Activated CD8-positive, alpha-beta memory T cell treated with anti-CD3 and anti-CD28 coated beads for 1 hour (primary cell): ENCODE measurements around the gene POC5.

ENCODE experiments used
- DNase-seq, 2 donors: peaks; one replicate each; pipeline ENCODE4 v3.0.0-alpha.2; 2020; ENCODE audit warnings: low read depth in 1 of 2; ENCODE audit errors: extremely low read depth in 1 of 2

POC5 gene

DNA sequence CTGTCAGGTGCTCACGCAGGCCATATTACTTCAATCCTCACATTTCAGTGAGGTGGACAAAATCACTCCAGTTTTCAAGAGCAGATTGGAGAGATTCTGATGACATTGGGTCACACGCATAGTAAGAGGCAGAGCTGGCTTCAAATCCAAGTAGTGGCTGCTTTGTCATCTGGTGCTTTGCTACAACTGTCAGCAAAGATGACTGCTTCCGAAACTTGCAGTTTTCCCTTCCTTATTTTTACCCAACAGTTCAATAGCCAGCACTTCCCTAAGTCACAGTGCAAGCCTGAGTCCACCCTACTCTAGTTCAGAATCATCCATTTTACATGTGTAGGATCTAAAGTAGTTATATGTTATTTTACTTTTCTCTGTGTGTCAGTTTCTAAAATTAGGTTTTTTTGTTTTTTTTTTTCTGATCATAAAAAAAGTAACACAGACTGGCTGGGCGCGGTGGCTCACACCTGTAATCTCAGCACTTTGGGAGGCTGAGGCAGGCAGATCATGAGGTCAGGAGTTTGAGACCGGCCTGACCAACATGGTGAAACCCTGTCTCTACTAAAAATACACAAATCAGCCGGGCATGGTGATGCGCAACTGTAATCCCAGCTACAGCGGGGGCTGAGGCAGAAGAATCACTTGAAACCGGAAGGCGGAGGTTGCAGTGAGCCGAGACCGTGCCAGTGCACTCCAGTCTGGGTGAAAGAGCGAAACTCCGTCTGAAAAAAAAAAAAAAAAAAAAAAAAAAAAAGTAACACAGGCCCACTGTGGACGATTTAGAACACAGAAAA lies 56.4 kb downstream of the POC5 start:
- no peak for DNase-seq

DNA sequence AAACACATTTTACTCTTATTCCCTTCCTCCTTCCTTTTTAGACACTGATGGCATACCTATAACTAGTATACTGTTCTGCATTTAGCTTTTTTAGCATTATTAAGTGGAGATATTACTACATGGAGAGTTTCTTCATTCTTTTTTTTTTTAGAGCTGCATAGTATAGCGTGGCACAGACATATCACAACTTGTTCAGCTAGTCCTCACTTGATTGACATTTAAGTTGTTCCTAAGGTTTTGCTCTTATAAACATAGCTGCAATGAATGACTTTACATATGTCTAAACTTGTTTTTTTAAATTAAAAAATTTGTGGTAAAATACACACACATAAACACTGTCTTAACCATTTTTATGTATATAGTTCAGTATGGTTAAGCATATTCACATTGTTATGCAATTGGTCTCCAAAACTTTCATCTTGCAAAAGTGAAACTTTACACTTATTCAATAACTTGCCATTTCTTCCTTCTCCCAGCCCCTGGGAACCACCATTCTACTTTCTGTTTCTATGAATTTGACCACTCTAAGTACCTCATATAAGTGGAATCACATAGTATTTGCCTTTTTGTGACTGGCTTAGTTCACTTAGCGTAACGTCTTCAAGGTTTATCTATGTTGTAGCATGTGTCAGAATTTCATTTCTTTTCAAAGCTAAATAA lies 57.3 kb downstream of the POC5 start:
- DNase-seq: no peak

DNA sequence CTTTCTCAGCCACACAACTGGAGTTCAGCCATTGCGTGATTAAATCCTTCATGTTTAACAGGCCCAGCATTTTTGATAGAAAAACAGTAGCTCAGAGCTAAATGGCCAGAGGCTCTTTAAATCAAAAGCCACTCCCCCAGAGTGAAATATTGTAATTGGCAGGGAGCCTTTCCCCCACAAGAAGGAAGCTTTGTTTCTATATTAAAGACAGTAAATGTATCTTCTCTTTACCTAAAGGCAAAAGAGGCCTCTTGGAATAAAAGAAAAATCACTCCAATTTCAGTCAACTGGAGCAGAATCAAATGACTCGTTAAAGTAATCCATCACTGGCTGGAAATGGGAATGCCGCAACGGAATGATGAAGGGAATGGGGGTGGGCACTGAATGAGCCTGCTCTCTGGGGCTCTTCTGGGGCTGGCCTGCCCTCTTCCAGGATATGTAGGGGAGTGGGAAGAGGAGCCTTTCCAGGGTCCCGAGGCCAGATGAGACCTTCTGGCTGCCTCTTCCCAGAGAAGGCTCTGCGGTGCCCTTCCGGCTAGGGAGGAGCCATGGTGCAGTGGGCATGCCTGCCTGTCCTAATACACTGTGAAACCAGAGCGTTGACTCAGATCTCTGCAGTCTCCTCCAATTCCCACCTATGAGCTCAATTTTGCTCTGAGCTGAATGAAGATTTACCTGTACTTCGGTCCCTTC lies 60.8 kb downstream of the POC5 start:
- no peak for DNase-seq

DNA sequence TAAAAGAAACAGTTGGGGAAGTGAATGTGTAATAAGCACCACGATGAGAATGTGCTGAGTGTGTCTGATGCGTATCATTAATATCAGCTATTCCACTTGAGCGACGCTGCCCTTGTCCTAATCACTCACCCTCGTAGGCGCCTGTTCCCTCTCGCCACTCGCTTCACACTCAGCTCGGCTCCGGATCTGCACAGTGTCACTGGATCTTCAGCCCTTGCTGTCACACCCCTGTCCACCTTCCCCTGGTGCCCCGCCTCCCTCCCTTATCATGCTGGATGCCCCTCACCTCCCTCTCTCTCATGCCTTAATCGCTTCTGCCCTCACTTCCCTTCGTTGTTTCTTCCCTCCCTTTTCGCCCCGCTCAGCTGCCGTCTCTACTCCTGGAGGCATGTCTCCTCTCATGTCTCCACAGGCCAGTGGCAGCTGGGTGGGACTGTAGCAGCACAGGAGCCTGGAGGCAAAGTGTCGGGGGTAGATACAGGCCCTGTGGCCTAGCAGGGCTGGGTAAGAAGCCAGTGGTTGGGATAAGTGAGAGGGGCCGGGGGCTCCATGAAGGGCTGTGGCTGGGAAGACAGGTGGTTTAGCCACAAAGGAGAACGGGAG lies 62.4 kb downstream of the POC5 start:
- DNase-seq: no peak

GRCh38 chr5:75653521-75653920 lies 63.7 kb downstream of the POC5 start:
- no peak for DNase-seq

DNA sequence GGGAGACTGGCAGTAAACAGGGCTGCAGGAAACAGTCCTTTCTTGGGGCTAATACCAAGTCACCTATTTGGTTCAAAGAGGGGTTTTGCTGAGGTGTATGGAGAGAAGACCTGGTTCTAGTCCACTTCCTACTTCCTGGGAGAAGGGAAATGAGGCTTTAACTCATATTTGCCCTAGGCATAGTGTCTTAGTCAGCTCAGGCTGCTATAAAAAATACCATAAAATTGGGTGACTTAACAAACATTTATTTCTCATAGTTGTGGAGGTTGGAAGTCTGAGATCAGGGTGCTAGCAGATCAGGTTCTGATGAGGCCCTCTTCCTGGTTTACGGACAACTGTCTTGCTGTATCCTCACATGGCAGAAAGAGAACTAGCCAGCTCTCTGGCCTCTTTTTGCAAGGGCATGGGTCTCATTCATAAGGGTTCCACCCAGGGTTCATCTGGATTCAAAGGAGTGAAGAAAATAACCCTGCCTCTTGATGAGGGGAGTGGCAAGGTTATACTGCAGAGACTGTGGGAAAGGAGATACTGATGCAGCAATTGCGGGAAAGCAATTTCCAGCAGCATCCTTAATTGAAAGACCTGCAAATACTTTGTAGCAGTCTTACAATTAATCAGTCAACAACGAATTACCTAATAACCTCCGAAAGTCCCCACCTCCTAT lies 65.5 kb downstream of the POC5 start:
- DNase-seq: no peak

DNA sequence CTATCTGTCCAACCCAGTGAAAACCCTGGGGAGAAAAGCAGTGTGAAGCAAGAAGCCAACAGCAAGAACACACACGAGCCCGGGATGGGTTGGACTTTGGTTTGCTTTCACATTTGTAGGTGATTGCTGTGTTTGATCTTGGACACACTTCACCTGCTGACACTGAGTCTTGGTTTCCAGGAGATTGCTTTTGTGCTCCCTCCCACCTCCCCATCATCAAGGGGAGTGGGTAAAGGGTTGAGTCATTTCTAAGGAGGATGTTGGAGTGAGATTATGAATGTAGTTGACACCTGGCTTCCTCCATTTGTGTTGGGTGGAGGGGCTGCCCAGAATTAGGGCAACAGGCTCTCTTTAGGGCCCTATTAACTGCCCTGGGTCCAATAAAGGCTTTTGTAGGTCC lies 68.5 kb downstream of the POC5 start:
- no peak for DNase-seq

DNA sequence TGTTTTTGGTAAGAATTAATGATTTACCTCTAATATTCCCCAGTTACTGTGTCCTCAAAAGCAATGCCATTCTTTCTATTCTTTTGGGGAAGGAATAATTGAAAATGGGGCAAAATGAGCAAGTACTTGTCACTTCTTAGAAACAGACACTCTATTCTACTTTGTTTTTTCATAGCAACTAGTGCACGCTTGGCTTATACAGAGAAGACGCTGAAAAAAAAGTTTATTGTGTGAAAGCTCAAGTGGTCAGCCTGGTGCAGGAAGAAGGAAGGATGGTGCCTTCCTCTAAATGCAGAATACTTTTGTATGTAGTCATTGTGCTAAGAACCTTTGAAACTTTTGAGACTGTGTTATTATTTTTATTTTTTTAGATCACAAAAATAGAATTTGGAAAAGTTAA lies 76.4 kb downstream of the POC5 start:
- no peak for DNase-seq

- DNase-seq: no peak
Observed at GRCh38 chr5:75640395-75640794, 76.8 kb downstream of the POC5 start.

DNA sequence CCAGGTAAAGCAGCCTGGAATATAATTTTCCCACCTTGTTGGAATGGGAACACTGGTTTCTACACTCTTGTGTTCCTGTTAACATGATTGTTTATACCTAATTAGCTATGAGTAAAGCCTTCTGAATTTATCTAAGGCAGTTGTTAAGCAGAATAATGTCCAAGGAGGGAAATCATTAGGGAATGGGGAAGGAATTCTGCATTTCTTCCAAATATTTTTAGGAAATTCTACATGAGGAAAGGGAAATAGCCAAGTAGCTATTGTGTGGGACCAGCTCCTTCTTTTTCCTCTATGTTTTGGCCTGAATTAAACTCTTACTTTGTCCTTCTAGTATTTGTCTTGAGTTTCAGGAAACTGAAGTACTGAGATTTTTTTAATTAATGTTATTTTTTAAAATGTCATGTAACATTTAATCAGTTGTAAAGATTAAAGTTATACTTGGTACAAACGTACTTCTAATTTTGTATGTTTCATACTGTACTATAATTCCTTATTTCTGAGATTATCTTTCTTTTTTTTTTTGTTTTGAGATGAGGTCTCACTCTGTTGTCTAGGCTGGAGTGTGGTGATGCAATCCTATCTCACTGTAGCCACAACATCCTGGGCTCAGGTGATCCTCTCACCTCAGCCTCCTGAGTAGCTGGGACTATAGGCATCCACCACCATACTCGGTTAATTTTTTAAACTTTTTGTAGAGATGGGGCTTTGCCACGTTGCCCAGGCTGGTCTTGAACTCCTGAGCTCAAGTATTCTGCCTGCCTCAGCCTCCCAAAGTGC lies 77.5 kb downstream of the POC5 start:
- no peak for DNase-seq

DNA sequence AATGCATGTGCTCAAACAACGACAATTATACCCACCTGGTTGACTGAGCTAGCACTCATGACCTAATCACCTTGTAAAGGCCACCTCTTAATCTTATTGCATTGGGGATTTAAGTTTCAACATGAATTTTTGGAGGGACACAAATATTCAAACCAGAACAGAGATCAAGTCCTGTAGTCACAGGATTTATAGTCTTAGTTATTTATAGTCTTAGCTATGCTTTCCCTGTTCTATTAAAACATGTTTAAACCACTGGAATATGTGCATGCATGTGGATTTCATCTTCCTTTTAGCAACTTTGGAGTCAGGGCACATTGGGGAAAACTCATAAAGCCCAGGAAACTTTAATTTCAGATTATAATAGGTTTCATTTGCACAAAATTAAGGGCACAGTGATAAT lies 79.3 kb downstream of the POC5 start:
- no peak for DNase-seq

- DNase-seq: no peak
Observed at GRCh38 chr5:75632321-75632720, 84.9 kb downstream of the POC5 start.

GRCh38 chr5:75630875-75631274 lies 86.4 kb downstream of the POC5 start:
- DNase-seq: no peak

DNA sequence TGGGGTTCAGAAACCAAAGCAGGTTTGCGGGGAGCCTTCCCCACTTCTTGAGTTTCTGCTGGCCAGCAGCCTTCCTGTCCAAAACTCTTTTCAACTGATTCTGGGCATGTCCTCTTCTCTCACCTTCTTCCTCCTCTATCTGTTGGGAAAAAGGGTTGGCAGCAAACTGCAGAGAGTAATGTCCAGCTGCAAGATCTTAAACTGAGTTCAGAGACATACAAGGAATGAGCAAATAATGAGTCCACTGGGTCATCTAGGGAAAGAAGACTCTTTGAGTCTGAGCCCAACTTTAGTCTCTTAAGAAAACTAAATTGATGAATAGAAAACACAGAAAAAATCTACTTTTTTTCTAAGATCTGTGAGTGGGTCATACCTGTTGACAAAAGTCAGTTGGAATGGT lies 89.4 kb downstream of the POC5 start:
- no peak for DNase-seq

- no peak for DNase-seq
Observed at GRCh38 chr5:75626959-75627358, 90.3 kb downstream of the POC5 start.
